A673 (cell line): ENCODE measurements around the gene LRBA.

Experiments used
- CTCF ChIP-seq: fragments of 300-800, 200-600 bp; sonication (generic); conservative IDR thresholded peaks from 2 replicates; pipeline ENCODE4 v1.5.1; 2017; ENCODE audit warnings: low read depth, mild to moderate bottlenecking, antibody characterized with exemption, low read length, moderate library complexity, mixed read lengths
- EZH2 ChIP-seq: fragments of 200-600 bp; sonication (generic); IDR thresholded peaks from 2 replicates; pipeline ENCODE4 v1.6.1; 2017; ENCODE audit warnings: borderline replicate concordance, low read depth, mild to moderate bottlenecking, mixed read lengths, antibody characterized with exemption, low read length; ENCODE audit not compliant: poor library complexity, severe bottlenecking

GRCh38 chr4:150739591-150739990 lies 275.5 kb downstream of the LRBA start:
- no peak for TF ChIP-seq CTCF
- TF ChIP-seq EZH2 = no peak
